HG03354 (cell line): ENCODE results near the gene QPCT.
"Not testable (repeated sequence)": the region's sequence is repeated elsewhere in the genome, so short reads cannot be mapped to it uniquely, and the experiment has no call there.

Experiments used
- ATAC-seq: cut with Tn5 transposase; IDR thresholded peaks from one replicate; pipeline ENCODE4 v1.9.1; 2021; ENCODE audit warnings: mild to moderate bottlenecking; ENCODE audit not compliant: unreplicated experiment, poor library complexity, severe bottlenecking

QPCT gene

GRCh38 chr2:37356299-37356698 is 11.9 kb downstream of the QPCT start:
- ATAC-seq = no peak

- ATAC-seq = no peak
These were observed 12.6 kb downstream of the QPCT start for GRCh38 chr2:37357069-37357468.

- ATAC-seq = no peak
These were observed 13.1 kb downstream of the QPCT start for GRCh38 chr2:37357530-37357929.

DNA sequence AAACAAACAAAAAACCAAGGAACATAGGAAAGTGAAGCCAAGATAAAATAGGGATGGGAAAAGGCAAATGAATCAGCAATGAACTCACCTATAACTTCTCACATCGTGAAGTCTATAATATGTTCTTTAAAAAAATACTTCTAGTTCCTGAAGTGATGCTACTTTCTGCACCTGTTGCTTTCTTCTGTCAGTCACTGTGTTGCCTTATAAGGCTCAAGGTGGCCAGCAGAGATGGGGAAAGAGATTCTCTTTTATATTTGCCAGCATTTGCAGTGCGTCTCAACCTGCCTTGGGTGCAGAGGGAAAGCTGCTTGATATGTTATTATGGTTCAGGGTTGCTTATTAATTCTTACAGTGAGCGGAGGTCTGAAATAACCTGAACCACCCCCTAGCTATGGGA is 14.0 kb downstream of the QPCT start:
- ATAC-seq = no peak

- no peak for ATAC-seq
These were observed 16.9 kb downstream of the QPCT start for GRCh38 chr2:37361216-37361815.

DNA sequence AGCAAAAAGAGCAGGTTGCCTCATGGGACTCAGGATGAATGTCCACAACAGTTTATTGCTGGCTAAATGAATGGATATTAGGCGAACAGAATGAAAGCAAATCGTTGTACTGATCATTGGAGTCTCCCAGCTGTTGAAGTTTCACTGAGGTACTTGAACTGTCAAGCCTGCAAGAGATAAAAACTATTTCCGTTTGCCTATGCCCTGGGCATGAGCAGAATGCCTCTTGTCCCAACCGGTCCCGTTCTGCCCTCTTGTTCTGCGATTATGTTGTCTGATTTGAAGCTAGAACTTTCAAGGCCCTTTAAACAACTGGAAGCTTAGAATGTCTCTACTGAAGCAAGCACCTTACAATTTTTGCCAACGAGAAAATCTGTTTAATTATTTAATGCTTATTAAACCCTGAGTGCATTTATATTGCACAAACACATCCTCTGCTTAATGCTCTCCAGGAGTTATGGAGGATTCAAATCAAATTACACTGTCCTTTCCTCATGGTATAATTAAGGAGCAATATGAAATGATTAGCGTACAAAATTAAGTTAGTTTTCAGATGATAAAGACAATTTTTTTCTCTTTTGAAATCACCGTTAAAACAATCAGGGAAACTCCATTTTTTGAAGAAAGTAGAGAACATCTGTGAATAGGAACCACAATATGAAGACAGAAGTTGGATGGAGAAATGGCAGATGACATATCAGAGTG is 17.7 kb downstream of the QPCT start:
- ATAC-seq = no peak

DNA sequence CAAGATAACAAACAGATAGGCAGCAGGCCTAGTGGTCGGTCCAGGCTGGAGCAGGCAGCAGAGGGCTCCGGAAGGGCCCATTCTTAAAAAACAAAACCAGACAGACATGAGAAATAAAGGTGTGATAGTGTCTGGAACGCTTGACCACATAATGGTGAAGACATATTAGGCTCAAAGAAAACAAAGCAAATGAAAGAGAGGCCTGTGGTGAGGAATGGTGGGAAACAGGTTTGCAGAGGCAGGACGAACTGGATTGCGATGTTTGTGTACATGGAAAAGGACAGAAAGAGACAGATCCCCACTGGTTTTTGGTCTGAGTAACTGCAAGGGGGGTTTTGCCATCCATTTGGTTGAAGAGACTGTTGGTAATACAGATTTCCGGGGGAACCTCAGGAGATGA is 19.9 kb downstream of the QPCT start:
- no peak for ATAC-seq

DNA sequence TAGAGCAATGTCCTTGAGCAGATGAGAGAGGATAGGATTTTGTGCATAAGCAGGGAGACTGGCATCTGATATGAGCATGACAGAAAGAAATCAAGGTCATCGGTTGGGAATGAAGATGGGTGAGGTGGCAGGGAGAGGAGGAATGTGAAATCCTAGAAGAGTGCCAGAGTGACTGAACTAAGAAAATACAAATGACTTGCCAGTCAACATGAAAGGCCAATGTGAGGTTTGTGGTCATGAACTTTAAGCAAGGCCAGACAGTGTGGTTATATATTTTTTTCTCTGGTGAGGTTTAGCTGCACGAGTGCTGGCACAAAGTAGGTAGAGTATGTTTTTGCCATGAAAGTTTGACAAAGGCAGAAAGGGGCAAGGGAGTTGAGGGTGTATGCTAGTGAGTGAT is 21.2 kb downstream of the QPCT start:
- ATAC-seq = peak; percentile 74

DNA sequence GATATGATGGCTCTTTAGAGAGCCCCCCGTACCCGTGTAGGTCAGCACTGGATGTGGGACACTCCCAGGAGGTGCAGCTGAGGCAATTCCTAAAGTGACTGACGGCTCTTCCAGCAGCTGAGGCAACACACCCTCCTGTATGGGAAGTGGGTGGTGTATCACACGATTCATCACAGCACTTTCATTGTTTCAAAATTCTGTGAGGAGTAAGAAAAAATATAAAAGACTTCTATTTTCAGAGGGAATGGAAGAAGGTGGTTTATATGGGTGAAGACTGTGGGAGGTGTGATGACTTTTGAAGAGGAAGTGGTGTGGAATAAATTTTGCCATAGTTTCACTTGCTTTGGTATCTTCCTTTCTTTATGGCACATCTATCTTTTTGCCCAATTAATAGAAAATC is 22.3 kb downstream of the QPCT start:
- ATAC-seq = no peak

- ATAC-seq = no peak
These were observed 22.9 kb downstream of the QPCT start for GRCh38 chr2:37367310-37367709.

- ATAC-seq = no peak
These were observed 23.6 kb downstream of the QPCT start for GRCh38 chr2:37367984-37368383.

- no peak for ATAC-seq
These were observed 26.2 kb downstream of the QPCT start for GRCh38 chr2:37370666-37371065.

DNA sequence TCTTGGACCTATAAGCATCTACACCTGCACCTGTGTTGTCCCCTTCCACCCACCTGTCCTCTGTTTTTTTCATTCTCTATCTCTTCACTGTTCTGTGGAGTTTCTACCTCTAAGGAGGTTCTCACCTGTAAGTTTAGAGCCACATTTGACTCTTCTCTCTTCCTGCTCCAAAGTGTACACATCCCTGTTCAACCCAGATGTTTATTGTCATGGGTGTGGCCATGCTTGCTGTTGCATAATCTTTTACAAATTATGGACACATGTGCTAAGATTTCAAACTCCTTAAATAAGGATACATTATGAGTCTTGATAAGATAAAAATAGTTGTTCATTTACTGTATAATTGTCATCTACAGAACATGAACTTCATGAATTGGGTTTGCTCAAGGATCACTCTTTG is 27.6 kb downstream of the QPCT start:
- ATAC-seq = no peak

DNA sequence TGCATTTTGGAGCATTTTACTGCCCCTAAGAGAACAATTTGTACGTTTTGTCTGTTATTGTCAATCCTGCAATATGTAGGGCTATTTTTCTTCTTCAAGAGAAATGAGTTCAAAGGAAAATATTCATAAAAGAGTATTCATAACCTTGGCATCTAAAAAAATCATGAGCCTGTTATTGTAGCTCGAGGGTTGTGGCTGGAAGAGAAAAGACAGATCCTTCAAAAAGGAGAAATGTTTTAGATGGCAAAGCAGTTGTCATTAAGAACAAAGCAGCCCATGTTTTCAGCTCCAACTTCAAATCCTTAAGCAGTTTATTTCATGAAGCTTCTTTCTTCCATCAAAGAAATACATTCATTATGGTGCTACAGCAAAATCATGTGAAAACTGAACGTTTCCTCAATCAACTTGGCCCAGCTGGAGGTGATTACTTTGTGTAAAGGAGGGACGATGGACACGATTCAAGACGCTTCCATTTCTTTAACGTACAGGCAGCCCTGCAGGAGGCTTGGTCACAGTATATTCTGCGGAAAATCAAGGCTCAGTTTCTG is 31.4 kb downstream of the QPCT start:
- ATAC-seq = peak; percentile 39

- peak; percentile 91 for ATAC-seq
These were observed 32.2 kb downstream of the QPCT start for GRCh38 chr2:37376421-37377186.

DNA sequence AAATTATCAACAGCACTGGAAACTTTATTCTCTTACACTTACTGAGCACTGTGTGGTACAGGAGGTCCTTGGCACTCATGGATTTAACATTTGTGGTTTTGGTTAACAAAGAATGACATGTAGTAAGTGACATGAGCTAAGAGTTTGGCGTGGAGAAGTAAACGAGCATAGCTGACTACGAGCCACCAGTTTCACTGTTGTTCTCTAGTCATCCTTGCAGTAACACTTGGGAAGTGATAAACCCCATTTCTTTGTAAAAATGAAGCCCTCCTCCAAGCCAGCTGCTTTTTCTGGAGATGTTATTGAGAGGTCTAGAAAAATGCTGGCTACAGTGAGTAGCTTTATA is 32.7 kb downstream of the QPCT start:
- peak; percentile 51 for ATAC-seq

DNA sequence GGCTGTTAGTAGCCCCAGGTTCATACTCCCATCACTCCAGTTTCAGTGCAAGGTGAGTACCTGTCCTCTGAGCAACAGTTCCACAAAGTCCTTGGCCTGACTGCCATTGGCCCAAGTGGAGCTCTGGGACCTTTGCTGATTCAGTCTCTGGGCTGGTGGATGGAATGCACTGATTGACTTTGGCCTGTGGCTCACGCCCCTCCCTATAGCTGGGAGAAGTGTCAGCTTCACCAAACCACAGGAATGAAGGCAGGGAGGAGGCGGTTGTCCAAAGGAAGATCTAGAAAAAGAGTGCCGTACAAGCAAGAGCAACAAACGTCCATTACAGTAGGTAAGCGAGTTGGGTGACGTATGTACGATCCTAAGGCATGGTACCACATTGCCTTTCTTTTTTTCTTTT is 34.0 kb downstream of the QPCT start:
- ATAC-seq = no peak

DNA sequence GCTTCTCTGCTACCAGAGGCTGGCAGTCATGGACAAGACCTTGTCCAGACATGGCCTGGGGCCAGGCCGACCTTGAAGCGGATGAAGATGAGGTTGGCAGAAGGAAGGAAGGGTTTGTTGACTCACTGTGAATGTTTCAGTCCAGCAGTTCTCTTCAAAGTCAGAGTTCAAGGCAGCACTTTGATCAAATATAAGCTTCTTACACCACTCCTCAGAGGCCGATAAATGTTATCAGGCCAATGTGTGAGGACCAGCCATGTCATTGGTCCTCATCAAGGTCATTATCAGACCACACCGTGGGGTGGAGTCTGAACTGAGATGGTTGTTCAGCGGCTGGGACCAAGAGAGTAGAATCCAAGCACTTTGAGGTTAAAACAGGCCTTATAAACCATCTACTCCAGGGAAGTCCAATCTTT is 35.5 kb downstream of the QPCT start:
- ATAC-seq = no peak

DNA sequence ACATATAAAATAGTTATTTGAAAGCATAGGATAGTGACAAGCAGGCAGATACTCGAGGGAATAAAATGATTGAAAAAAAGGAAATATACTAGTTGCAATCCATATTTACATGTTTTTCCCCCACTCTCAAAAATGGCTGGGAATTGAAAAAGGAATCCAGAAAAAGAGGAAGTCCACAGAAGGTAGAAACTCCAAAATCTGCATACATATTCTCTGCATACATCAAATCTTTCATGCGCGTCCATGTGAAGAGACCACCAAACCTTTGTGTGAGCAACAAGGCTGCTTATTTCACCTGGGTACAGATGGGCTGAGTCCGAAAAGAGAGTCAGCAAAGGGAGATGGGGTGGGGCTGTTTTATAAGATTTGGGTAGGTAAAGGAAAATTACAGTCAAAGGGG is 36.4 kb downstream of the QPCT start:
- not testable (repeated sequence) for ATAC-seq

- ATAC-seq = not testable (repeated sequence)
These were observed 39.8 kb downstream of the QPCT start for GRCh38 chr2:37384261-37384660.
